BLaER1 (cell line): ENCODE measurements around the gene PON2.

ENCODE experiments used
- H3K27ac ChIP-seq: shearing (Covaris generic); formaldehyde crosslinking; 2 replicates; pipeline ENCODE4 v1.8.1; 2022
- H3K27me3 ChIP-seq: shearing (Covaris generic); formaldehyde crosslinking; 2 replicates; pipeline ENCODE4 v1.8.1; 2022
- H3K36me3 ChIP-seq: shearing (Covaris generic); formaldehyde crosslinking; 2 replicates; pipeline ENCODE4 v1.8.1; 2022
- H3K4me1 ChIP-seq: shearing (Covaris generic); formaldehyde crosslinking; 2 replicates; pipeline ENCODE4 v1.8.1; 2022
- H3K4me2 ChIP-seq: shearing (Covaris generic); formaldehyde crosslinking; 2 replicates; pipeline ENCODE4 v1.8.1; 2022
- H3K4me3 ChIP-seq: shearing (Covaris generic); formaldehyde crosslinking; 2 replicates; pipeline ENCODE4 v1.8.1; 2022
- H3K9ac ChIP-seq: shearing (Covaris generic); formaldehyde crosslinking; 2 replicates; pipeline ENCODE4 v1.8.1; 2022
- H3K9me3 ChIP-seq: shearing (Covaris generic); formaldehyde crosslinking; 2 replicates; pipeline ENCODE4 v1.8.1; 2022
- H4K20me1 ChIP-seq: shearing (Covaris generic); formaldehyde crosslinking; 2 replicates; pipeline ENCODE4 v1.8.1; 2022
- Cebpa-rat ChIP-seq: shearing (Covaris generic); IDR thresholded peaks from 2 replicates; pipeline ENCODE4 v1.8.1; 2022

Gene PON2

GRCh38 chr7:95444796-95445195 lies 10.0 kb upstream of the PON2 start:
- H3K9me3 ChIP-seq: no peaks in the 10 kb centered on the region

GRCh38 chr7:95441042-95441823 lies 6.4 kb upstream of the PON2 start:
- Histone ChIP-seq H3K27me3 (no peaks in the 10 kb centered on the region), H3K27ac (no peak overlapping the region), H3K36me3 (no peaks in the 10 kb centered on the region), H3K9ac (no peak overlapping the region), H3K4me2 (no peak overlapping the region), H3K4me1 (peaks cover 3% of the 10 kb centered on the region), H3K9me3 (no peaks in the 10 kb centered on the region), H4K20me1 (no peaks in the 10 kb centered on the region), H3K4me3 (no peak overlapping the region)
- TF ChIP-seq Cebpa-rat: no peak

More at GRCh38 chr7:95444796-95445195, 10.0 kb upstream of the PON2 start:
- no peaks in the 10 kb centered on the region for H4K20me1 ChIP-seq
- H3K9ac ChIP-seq: no peak overlapping the region
- no peak for TF ChIP-seq Cebpa-rat
- H3K4me1 ChIP-seq: no peaks in the 10 kb centered on the region
- no peak overlapping the region for H3K4me2 ChIP-seq
- H3K27ac ChIP-seq: no peak overlapping the region
- no peaks in the 10 kb centered on the region for H3K36me3 ChIP-seq
- H3K4me3 ChIP-seq: no peak overlapping the region
- no peaks in the 10 kb centered on the region for H3K27me3 ChIP-seq

GRCh38 chr7:95440394-95441038 lies 5.7 kb upstream of the PON2 start:
- no peaks in the 10 kb centered on the region for H3K27me3 ChIP-seq
- no peak overlapping the region for H3K4me2 ChIP-seq
- no peaks in the 10 kb centered on the region for H4K20me1 ChIP-seq
- H3K4me1 ChIP-seq: peaks cover 10% of the 10 kb centered on the region
- no peaks in the 10 kb centered on the region for H3K36me3 ChIP-seq
- no peak for TF ChIP-seq Cebpa-rat
- H3K9ac ChIP-seq: no peak overlapping the region
- no peak overlapping the region for H3K27ac ChIP-seq
- no peaks in the 10 kb centered on the region for H3K9me3 ChIP-seq
- H3K4me3 ChIP-seq: no peak overlapping the region

- Histone ChIP-seq H3K36me3 (no peaks in the 10 kb centered on the region), H3K4me3 (no peak overlapping the region), H3K27me3 (no peaks in the 10 kb centered on the region), H3K9me3 (no peaks in the 10 kb centered on the region), H3K4me2 (peak overlapping the region; percentile 10; the same call in 1 of the 2 replicates), H3K4me1 (peaks cover 23% of the 10 kb centered on the region), H3K9ac (no peak overlapping the region), H3K27ac (no peak overlapping the region), H4K20me1 (no peaks in the 10 kb centered on the region)
- no peak for TF ChIP-seq Cebpa-rat
These were observed 1.6 kb upstream of the PON2 start for GRCh38 chr7:95436407-95436806.

- H3K4me2 ChIP-seq: peak overlapping the region; percentile 85
- peak overlapping the region; percentile 95 for H3K27ac ChIP-seq
- no peaks in the 10 kb centered on the region for H3K27me3 ChIP-seq
- peak overlapping the region; percentile 79 for H3K4me3 ChIP-seq
- no peaks in the 10 kb centered on the region for H3K9me3 ChIP-seq
- no peaks in the 10 kb centered on the region for H4K20me1 ChIP-seq
- no peak for TF ChIP-seq Cebpa-rat
- H3K36me3 ChIP-seq: no peaks in the 10 kb centered on the region
- H3K9ac ChIP-seq: peak overlapping the region; percentile 93
- H3K4me1 ChIP-seq: peaks cover 23% of the 10 kb centered on the region
These were observed 573 bp upstream of the PON2 start for GRCh38 chr7:95435422-95435780.

GRCh38 chr7:95433952-95434556 lies 774 bp downstream of the PON2 start:
- Histone ChIP-seq H3K4me1 (peaks cover 23% of the 10 kb centered on the region), H3K9ac (peak overlapping the region; percentile 93), H3K4me2 (peak overlapping the region; percentile 85)

GRCh38 chr7:95433129-95433528 lies 1.7 kb downstream of the PON2 start:
- no peak overlapping the region for H3K4me3 ChIP-seq
- H3K4me1 ChIP-seq: peaks cover 23% of the 10 kb centered on the region
- peak overlapping the region; percentile 85; the same call in 1 of the 2 replicates for H3K4me2 ChIP-seq
- no peak overlapping the region for H3K9ac ChIP-seq
- TF ChIP-seq Cebpa-rat: no peak
- H3K27ac ChIP-seq: no peak overlapping the region
- H4K20me1 ChIP-seq: no peaks in the 10 kb centered on the region
- H3K27me3 ChIP-seq: no peaks in the 10 kb centered on the region
- peaks cover 7% of the 10 kb centered on the region for H3K36me3 ChIP-seq
- H3K9me3 ChIP-seq: no peaks in the 10 kb centered on the region

More at GRCh38 chr7:95433952-95434556, 774 bp downstream of the PON2 start:
- no peaks in the 10 kb centered on the region for H4K20me1 ChIP-seq
- no peaks in the 10 kb centered on the region for H3K27me3 ChIP-seq
- TF ChIP-seq Cebpa-rat: no peak
- H3K36me3 ChIP-seq: peaks cover 7% of the 10 kb centered on the region
- peak overlapping the region; percentile 95 for H3K27ac ChIP-seq
- H3K9me3 ChIP-seq: no peaks in the 10 kb centered on the region
- peak overlapping the region; percentile 79 for H3K4me3 ChIP-seq

- no peak overlapping the region for H3K4me3 ChIP-seq
- H3K4me1 ChIP-seq: peaks cover 23% of the 10 kb centered on the region
- no peak overlapping the region for H3K4me2 ChIP-seq
- no peak overlapping the region for H3K27ac ChIP-seq
- H3K9me3 ChIP-seq: no peaks in the 10 kb centered on the region
- no peaks in the 10 kb centered on the region for H4K20me1 ChIP-seq
- TF ChIP-seq Cebpa-rat: no peak
- no peaks in the 10 kb centered on the region for H3K27me3 ChIP-seq
- peaks cover 7% of the 10 kb centered on the region for H3K36me3 ChIP-seq
- H3K9ac ChIP-seq: no peak overlapping the region
These were observed 2.2 kb downstream of the PON2 start for GRCh38 chr7:95432606-95433005.

- H3K4me3 ChIP-seq: no peak overlapping the region
These were observed 4.0 kb downstream of the PON2 start for GRCh38 chr7:95430864-95431263.

More at GRCh38 chr7:95430864-95431263, 4.0 kb downstream of the PON2 start:
- Histone ChIP-seq H3K9me3 (no peaks in the 10 kb centered on the region), H3K36me3 (peaks cover 7% of the 10 kb centered on the region), H4K20me1 (no peaks in the 10 kb centered on the region; the same call in 1 of the 2 replicates), H3K4me1 (peaks cover 16% of the 10 kb centered on the region), H3K27me3 (no peaks in the 10 kb centered on the region), H3K9ac (no peak overlapping the region), H3K27ac (no peak overlapping the region), H3K4me2 (no peak overlapping the region)
- no peak for TF ChIP-seq Cebpa-rat
